ENCODE data around the gene RHOBTB3.

RHOBTB3 gene

GRCh38 chr5:95822043-95822541 lies 91.0 kb downstream of the RHOBTB3 start:
- Histone ChIP-seq H3F3A (ENCODE audit: low read depth) (peaks cover 4% of the 10 kb centered on the region; the same call in 1 of the 2 replicates), H3K9me2 (replicated peaks; ENCODE audit: low read depth, low read length) (no peaks in the 10 kb centered on the region), H3K9me3 (ENCODE audit: insufficient read depth, low read depth, low read length) (no peaks in the 10 kb centered on the region), H4K20me1 (ENCODE audit: insufficient read depth, low read length, poor library complexity, severe bottlenecking) (peaks cover 34% of the 10 kb centered on the region), H3K9ac (ENCODE audit: low read depth, low read length, poor library complexity, severe bottlenecking) (peak overlapping the region; percentile 97), H3K27me3 (ENCODE audit: insufficient read depth, low read length, poor library complexity, severe bottlenecking) (no peaks in the 10 kb centered on the region), H3K4me2 (ENCODE audit: low read depth, low read length, poor library complexity, severe bottlenecking) (peak overlapping the region; percentile 87), H3K4me1 (ENCODE audit: insufficient read depth, low read length, poor library complexity, severe bottlenecking) (peaks cover 60% of the 10 kb centered on the region), H3K79me2 (ENCODE audit: insufficient read depth, low read length) (peaks cover 62% of the 10 kb centered on the region), H3K4me3 (ENCODE audit: low read length, poor library complexity, severe bottlenecking) (peak overlapping the region; percentile 93), H2AFZ (ENCODE audit: low read length) (peak overlapping the region; percentile 42; the same call in 1 of the 2 replicates), H3K36me3 (ENCODE audit: insufficient read depth, low read length) (peaks cover 1% of the 10 kb centered on the region; the same call in 1 of the 2 replicates)
- TF ChIP-seq EZH2phosphoT487 (IDR thresholded peaks at IDR 0.05; ENCODE audit: borderline replicate concordance): no peak
- TF ChIP-seq, protein P1, sequence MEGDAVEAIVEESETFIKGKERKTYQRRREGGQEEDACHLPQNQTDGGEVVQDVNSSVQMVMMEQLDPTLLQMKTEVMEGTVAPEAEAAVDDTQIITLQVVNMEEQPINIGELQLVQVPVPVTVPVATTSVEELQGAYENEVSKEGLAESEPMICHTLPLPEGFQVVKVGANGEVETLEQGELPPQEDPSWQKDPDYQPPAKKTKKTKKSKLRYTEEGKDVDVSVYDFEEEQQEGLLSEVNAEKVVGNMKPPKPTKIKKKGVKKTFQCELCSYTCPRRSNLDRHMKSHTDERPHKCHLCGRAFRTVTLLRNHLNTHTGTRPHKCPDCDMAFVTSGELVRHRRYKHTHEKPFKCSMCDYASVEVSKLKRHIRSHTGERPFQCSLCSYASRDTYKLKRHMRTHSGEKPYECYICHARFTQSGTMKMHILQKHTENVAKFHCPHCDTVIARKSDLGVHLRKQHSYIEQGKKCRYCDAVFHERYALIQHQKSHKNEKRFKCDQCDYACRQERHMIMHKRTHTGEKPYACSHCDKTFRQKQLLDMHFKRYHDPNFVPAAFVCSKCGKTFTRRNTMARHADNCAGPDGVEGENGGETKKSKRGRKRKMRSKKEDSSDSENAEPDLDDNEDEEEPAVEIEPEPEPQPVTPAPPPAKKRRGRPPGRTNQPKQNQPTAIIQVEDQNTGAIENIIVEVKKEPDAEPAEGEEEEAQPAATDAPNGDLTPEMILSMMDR (conservative IDR thresholded peaks at IDR 0.05; ENCODE audit: low read length): no peak

- Histone ChIP-seq H3K4me2 (ENCODE audit: low read depth, low read length, poor library complexity, severe bottlenecking) (peak within 1 kb of the TSS; percentile 87), H3K4me1 (ENCODE audit: insufficient read depth, low read length, poor library complexity, severe bottlenecking) (peaks cover 55% of the 10 kb centered on the region), H2AFZ (ENCODE audit: low read length) (peak within 1 kb of the TSS; percentile 42; the same call in 1 of the 2 replicates), H3F3A (ENCODE audit: low read depth) (peaks cover 4% of the 10 kb centered on the region; the same call in 1 of the 2 replicates), H3K9me3 (ENCODE audit: insufficient read depth, low read depth, low read length) (no peaks in the 10 kb centered on the region), H3K4me3 (ENCODE audit: low read length, poor library complexity, severe bottlenecking) (peak within 1 kb of the TSS; percentile 93), H4K20me1 (ENCODE audit: insufficient read depth, low read length, poor library complexity, severe bottlenecking) (peaks cover 29% of the 10 kb centered on the region), H3K9me2 (replicated peaks; ENCODE audit: low read depth, low read length) (no peaks in the 10 kb centered on the region), H3K79me2 (ENCODE audit: insufficient read depth, low read length) (peaks cover 56% of the 10 kb centered on the region), H3K36me3 (ENCODE audit: insufficient read depth, low read length) (no peaks in the 10 kb centered on the region), H3K27me3 (ENCODE audit: insufficient read depth, low read length, poor library complexity, severe bottlenecking) (no peaks in the 10 kb centered on the region), H3K9ac (ENCODE audit: low read depth, low read length, poor library complexity, severe bottlenecking) (peak within 1 kb of the TSS; percentile 97)
- TF ChIP-seq, protein P1 (conservative IDR thresholded peaks at IDR 0.05; ENCODE audit: low read length): no peak
- TF ChIP-seq EZH2phosphoT487 (IDR thresholded peaks at IDR 0.05; ENCODE audit: borderline replicate concordance): no peak
Measured at GRCh38 chr5:95822542-95823181, 91.5 kb downstream of the RHOBTB3 start, which contains the start of gene GLRX. TSS of gene GLRX (minus strand) at chr5:95822726. CDS start at chr5:95822662, 64 bp downstream.

GRCh38 chr5:95823218-95823737 lies 92.1 kb downstream of the RHOBTB3 start:
- no peaks in the 10 kb centered on the region for H3K9me2 ChIP-seq (replicated peaks; ENCODE audit: low read depth, low read length)
- peak overlapping the region; percentile 87 for H3K4me2 ChIP-seq (ENCODE audit: low read depth, low read length, poor library complexity, severe bottlenecking)
- peaks cover 4% of the 10 kb centered on the region; the same call in 1 of the 2 replicates for H3F3A ChIP-seq (ENCODE audit: low read depth)
- H3K4me1 ChIP-seq (ENCODE audit: insufficient read depth, low read length, poor library complexity, severe bottlenecking): peaks cover 53% of the 10 kb centered on the region
- peak overlapping the region; percentile 97 for H3K9ac ChIP-seq (ENCODE audit: low read depth, low read length, poor library complexity, severe bottlenecking)
- TF ChIP-seq EZH2phosphoT487 (IDR thresholded peaks at IDR 0.05; ENCODE audit: borderline replicate concordance): no peak
- H3K27me3 ChIP-seq (ENCODE audit: insufficient read depth, low read length, poor library complexity, severe bottlenecking): no peaks in the 10 kb centered on the region
- peaks cover 50% of the 10 kb centered on the region for H3K79me2 ChIP-seq (ENCODE audit: insufficient read depth, low read length)
- H3K9me3 ChIP-seq (ENCODE audit: insufficient read depth, low read depth, low read length): no peaks in the 10 kb centered on the region
- H3K36me3 ChIP-seq (ENCODE audit: insufficient read depth, low read length): no peaks in the 10 kb centered on the region
- H3K4me3 ChIP-seq (ENCODE audit: low read length, poor library complexity, severe bottlenecking): peak overlapping the region; percentile 93
- H4K20me1 ChIP-seq (ENCODE audit: insufficient read depth, low read length, poor library complexity, severe bottlenecking): peaks cover 22% of the 10 kb centered on the region
- peak overlapping the region; percentile 36; the same call in 1 of the 2 replicates for H2AFZ ChIP-seq (ENCODE audit: low read length)
